SJCRH30 (cell line): ENCODE data around the gene GTF2IRD1. TPM values are rescaled to one million over a fixed set of nuclear protein-coding genes. Genes with fewer than 3 reads are reported as not detected.
"Not testable (repeated sequence)": the region's sequence is repeated elsewhere in the genome, so short reads cannot be mapped to it uniquely, and the experiment has no call there.

Experiments
- DNase-seq, 2 experiments: peaks; one replicate each; pipeline ENCODE4 v3.0.0-alpha.2; 2015 to 2020
- H3K27ac ChIP-seq: fragments of 250-450 bp; sonication (Bioruptor Pico); 2 replicates; pipeline ENCODE4 v1.5.1; 2020; ENCODE audit warnings: mild to moderate bottlenecking, moderate library complexity
- H3K27me3 ChIP-seq: fragments of 250-450 bp; sonication (Bioruptor Pico); 2 replicates; pipeline ENCODE4 v1.5.1; 2020; ENCODE audit warnings: mild to moderate bottlenecking, moderate library complexity
- H3K36me3 ChIP-seq: fragments of 250-450 bp; sonication (Bioruptor Pico); 2 replicates; pipeline ENCODE4 v1.5.1; 2020; ENCODE audit warnings: mild to moderate bottlenecking, moderate library complexity
- H3K4me1 ChIP-seq: fragments of 250-450 bp; sonication (Bioruptor Pico); 2 replicates; pipeline ENCODE4 v1.5.1; 2020; ENCODE audit warnings: mild to moderate bottlenecking, moderate library complexity
- H3K4me3 ChIP-seq: fragments of 250-450 bp; sonication (Bioruptor Pico); 2 replicates; pipeline ENCODE4 v1.5.1; 2020; ENCODE audit warnings: mild to moderate bottlenecking, moderate library complexity
- H3K9me3 ChIP-seq: fragments of 250-450 bp; sonication (Bioruptor Pico); replicated peaks from 2 replicates; pipeline ENCODE4 v1.5.1; 2020; ENCODE audit warnings: mild to moderate bottlenecking, moderate library complexity
- total RNA-seq: library from RNA; depleted of rRNA; stranded (reverse); fragments of >200 nt; shearing (Covaris generic); gene quantifications from 2 replicates; pipeline ENCODE4 v1.2.3, GENCODE V29; 2014

The GTF2IRD1 gene
- total RNA-seq, 1 experiment from 2014 or later = 49.3 TPM

- DNase-seq = no peak
- H3K4me1 ChIP-seq = peaks cover 8% of the 10 kb centered on the region; the same call in 1 of the 2 replicates
- H3K36me3 ChIP-seq = no peaks in the 10 kb centered on the region
- no peak overlapping the region for H3K27ac ChIP-seq
- H3K4me3 ChIP-seq = no peak overlapping the region
- no peaks in the 10 kb centered on the region for H3K27me3 ChIP-seq
- H3K9me3 ChIP-seq = no peaks in the 10 kb centered on the region
Observed at GRCh38 chr7:74418538-74418937, 35.2 kb upstream of the GTF2IRD1 start.

- not testable (repeated sequence) for H3K4me3 ChIP-seq, H3K4me1 ChIP-seq, H3K36me3 ChIP-seq, H3K27ac ChIP-seq, DNase-seq, H3K9me3 ChIP-seq, H3K27me3 ChIP-seq
Observed at GRCh38 chr7:74419232-74419631, 34.5 kb upstream of the GTF2IRD1 start.

DNA sequence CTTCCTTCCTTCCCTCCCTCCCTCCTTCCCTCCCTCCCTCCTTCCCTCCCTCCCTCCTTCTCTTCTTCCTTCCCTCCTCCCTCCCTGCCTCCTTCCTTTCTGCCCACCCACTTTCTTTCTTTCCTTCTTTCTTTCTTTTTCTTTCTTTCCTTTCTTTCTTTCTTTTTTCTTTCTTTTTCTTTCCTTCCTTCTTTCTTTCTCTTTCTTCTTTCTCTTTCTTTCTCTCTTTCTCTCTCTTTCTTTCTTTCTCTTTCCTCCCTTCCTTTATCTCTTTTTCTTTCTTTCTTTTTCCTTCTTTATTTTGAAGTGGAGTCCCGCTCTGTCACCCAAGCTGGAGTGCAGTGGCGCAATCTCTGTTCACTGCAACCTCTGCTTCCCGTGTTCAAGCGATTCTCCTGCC, 33.7 kb upstream of the GTF2IRD1 start:
- Histone ChIP-seq H3K27ac (no peak overlapping the region), H3K4me3 (no peak overlapping the region), H3K36me3 (no peaks in the 10 kb centered on the region), H3K9me3 (no peaks in the 10 kb centered on the region), H3K4me1 (peaks cover 8% of the 10 kb centered on the region; the same call in 1 of the 2 replicates), H3K27me3 (no peaks in the 10 kb centered on the region)
- DNase-seq = no peak

GRCh38 chr7:74424291-74424880, 29.3 kb upstream of the GTF2IRD1 start:
- no peaks in the 10 kb centered on the region for H3K36me3 ChIP-seq
- H3K4me1 ChIP-seq = peaks cover 12% of the 10 kb centered on the region
- no peak overlapping the region for H3K27ac ChIP-seq
- no peaks in the 10 kb centered on the region for H3K9me3 ChIP-seq
- no peak for DNase-seq
- no peaks in the 10 kb centered on the region for H3K27me3 ChIP-seq
- H3K4me3 ChIP-seq = no peak overlapping the region

DNA sequence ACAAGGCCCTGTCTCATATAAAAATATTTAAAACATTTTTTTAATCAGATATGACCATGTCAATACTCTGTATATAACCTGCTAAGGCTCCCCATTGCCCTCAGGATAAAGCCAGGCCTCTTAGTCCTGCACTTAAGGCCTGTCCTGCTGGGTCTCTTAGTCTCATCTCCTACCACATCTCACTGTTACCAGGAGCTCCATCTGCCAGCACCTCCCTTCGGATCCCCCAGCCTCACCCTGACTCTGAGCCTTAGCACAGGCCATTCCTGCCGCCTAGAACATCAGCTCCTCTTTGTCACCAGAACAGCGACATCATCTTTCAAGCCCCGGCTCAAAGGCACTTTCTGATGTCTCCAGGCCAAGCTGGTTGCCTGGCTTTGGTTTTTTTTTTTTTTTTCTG, 25.7 kb upstream of the GTF2IRD1 start:
- Histone ChIP-seq H3K27ac (no peak overlapping the region), H3K9me3 (no peaks in the 10 kb centered on the region), H3K4me3 (no peak overlapping the region), H3K27me3 (no peaks in the 10 kb centered on the region), H3K4me1 (peaks cover 26% of the 10 kb centered on the region), H3K36me3 (no peaks in the 10 kb centered on the region)
- peak in 1 of 2 experiments; percentile 37 for DNase-seq

- Histone ChIP-seq H3K4me3 (peak overlapping the region; percentile 5; the same call in 1 of the 2 replicates), H3K27ac (peak overlapping the region; percentile 17; the same call in 1 of the 2 replicates), H3K4me1 (peaks cover 26% of the 10 kb centered on the region), H3K27me3 (no peaks in the 10 kb centered on the region), H3K36me3 (no peaks in the 10 kb centered on the region), H3K9me3 (no peaks in the 10 kb centered on the region)
- peak; percentile 70 for DNase-seq
Observed at GRCh38 chr7:74429153-74429747, 24.5 kb upstream of the GTF2IRD1 start.

DNA sequence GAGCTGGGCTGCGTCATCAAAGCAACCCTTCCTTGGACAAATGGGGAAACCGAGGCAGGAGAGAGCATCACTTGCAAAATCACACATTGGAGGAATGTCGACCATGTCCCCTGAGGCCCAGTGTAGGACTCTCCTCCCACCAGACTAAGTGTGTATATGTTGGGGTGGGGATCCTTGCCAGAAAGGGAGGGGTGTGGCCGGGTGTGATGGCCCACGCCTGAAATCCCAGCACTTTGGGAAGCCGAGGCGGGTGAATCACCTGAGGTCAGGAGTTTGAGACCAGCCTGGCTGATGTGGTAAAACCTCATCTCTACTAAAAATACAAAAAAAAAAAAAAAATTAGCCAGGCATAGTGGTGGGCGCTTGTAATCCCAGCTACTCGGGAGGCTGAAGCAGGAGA, 23.3 kb upstream of the GTF2IRD1 start:
- H3K27me3 ChIP-seq, DNase-seq: not testable (repeated sequence)

DNA sequence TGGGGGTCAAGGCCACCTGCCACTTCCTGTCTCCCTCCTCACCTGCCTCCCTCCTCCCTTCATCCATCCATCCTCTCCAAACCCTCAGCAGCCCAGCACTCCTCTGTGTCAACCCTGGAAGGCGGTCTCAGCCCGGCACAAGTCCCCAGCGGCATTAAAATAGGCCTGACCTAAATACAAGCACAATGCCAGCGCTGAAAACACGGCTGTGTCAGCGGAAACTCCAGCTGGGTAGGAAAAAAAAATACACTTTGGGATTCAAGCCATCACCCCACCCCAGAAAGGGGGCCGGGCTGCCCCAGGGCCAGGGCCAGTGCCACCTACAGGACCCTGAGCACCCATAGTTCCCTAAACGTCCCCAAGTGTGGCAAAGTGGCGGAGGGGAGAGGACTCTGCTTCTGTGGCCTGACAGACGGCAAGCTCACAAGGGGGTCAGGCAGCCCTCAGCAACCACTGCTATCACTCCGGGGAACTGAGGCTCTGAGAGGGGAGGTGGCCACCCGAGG, 22.7 kb upstream of the GTF2IRD1 start:
- no peaks in the 10 kb centered on the region for H3K9me3 ChIP-seq
- H3K4me3 ChIP-seq = no peak overlapping the region
- DNase-seq = peak in 1 of 2 experiments; percentile 55
- no peak overlapping the region; the same call in 1 of the 2 replicates for H3K27ac ChIP-seq
- H3K36me3 ChIP-seq = no peaks in the 10 kb centered on the region
- no peaks in the 10 kb centered on the region for H3K27me3 ChIP-seq
- H3K4me1 ChIP-seq = peaks cover 26% of the 10 kb centered on the region

More for the DNA sequence above, 23.3 kb upstream of the GTF2IRD1 start:
- not testable (repeated sequence) for H3K27ac ChIP-seq, H3K4me3 ChIP-seq, H3K36me3 ChIP-seq, H3K9me3 ChIP-seq
- peaks cover 26% of the 10 kb centered on the region for H3K4me1 ChIP-seq

DNA sequence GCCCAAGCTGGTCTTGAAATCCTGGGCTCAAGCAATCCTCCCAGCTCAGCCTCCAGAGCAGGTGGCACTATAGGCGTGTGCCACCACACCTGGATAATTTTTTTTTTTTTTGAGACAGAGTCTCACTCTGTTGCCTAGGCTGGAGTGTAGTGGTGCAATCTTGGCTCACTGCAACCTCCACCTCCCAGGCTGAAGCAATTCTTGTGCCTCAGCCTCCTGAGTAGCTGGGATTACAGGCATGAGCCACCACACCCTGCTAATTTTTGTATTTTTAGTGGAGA, 16.5 kb upstream of the GTF2IRD1 start:
- not testable (repeated sequence) for H3K36me3 ChIP-seq, H3K27ac ChIP-seq, H3K9me3 ChIP-seq, H3K27me3 ChIP-seq, DNase-seq, H3K4me3 ChIP-seq
- H3K4me1 ChIP-seq = peaks cover 21% of the 10 kb centered on the region; the same call in 1 of the 2 replicates

DNA sequence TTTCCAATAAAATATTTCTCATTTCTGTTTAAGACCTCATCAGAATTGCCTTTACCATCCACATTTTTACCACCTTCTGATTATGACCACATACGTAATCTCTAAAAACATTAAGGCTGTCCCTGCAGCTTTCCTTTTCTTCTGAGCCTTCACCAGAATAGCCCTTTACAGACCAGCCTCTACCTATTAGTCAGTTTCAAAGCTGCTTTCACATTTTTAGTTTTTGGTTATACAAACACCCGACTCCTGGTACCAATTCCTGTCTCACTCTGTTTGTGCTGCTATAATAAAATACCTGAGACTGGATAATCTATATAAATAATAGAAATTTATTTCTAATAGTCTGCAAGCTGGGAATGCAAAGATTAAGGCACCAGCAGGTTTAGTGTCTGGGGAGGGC, 15.4 kb upstream of the GTF2IRD1 start:
- Histone ChIP-seq H3K9me3 (peaks cover 6% of the 10 kb centered on the region), H3K36me3 (no peaks in the 10 kb centered on the region), H3K4me1 (peaks cover 27% of the 10 kb centered on the region; the same call in 1 of the 2 replicates), H3K27ac (no peak overlapping the region), H3K4me3 (no peak overlapping the region), H3K27me3 (no peaks in the 10 kb centered on the region)
- DNase-seq = no peak

GRCh38 chr7:74439541-74439940, 14.2 kb upstream of the GTF2IRD1 start:
- H3K27ac ChIP-seq = no peak overlapping the region
- no peaks in the 10 kb centered on the region for H3K27me3 ChIP-seq
- H3K9me3 ChIP-seq = peaks cover 6% of the 10 kb centered on the region
- peaks cover 36% of the 10 kb centered on the region; the same call in 1 of the 2 replicates for H3K4me1 ChIP-seq
- no peak for DNase-seq
- no peak overlapping the region for H3K4me3 ChIP-seq
- no peaks in the 10 kb centered on the region for H3K36me3 ChIP-seq

- H3K36me3 ChIP-seq, H3K4me3 ChIP-seq, H3K27me3 ChIP-seq, H3K9me3 ChIP-seq, DNase-seq: not testable (repeated sequence)
- H3K4me1 ChIP-seq = peaks cover 36% of the 10 kb centered on the region; the same call in 1 of the 2 replicates
- H3K27ac ChIP-seq = peak overlapping the region; percentile 99
Observed at GRCh38 chr7:74440143-74440542, 13.6 kb upstream of the GTF2IRD1 start.

GRCh38 chr7:74441801-74442200, 11.9 kb upstream of the GTF2IRD1 start:
- Histone ChIP-seq H3K36me3 (no peaks in the 10 kb centered on the region), H3K9me3 (peaks cover 6% of the 10 kb centered on the region), H3K27ac (peak overlapping the region; percentile 99), H3K4me1 (peaks cover 36% of the 10 kb centered on the region; the same call in 1 of the 2 replicates), H3K4me3 (no peak overlapping the region; the same call in 1 of the 2 replicates), H3K27me3 (no peaks in the 10 kb centered on the region)
- DNase-seq = peak; percentile 94 to 96

DNA sequence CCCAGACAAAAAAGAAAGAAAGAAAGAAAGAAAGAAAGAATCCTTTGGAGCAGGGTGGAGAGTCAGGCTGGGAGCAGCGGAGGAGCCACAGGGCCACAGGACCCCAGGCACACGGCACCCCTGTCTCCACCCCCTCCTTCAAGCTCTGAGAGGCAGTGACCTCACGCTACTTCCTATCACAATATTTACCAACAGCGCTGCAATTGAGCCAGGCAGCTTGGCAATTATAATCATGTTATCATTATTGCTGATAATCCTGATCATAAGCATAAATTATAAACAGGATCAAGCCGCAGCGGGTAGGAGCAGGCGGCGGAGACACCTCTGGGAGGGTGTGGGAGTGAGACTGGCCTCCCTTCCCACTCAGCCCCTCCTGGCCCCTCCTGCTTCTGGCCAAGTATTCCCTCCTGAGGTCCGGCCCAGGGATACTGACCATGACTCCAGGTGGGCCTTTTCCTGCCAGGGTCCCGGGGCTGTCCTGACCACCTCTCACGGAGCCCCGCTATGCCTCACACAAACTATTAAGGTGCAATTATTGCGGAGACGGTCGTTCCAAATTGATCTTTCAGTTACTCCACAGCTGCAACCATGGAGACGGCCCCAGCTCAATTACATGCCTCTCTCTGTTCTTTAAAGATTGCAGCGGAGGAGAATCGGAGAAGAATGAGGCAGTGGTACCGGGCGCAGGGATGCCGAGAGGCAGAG, 10.0 kb upstream of the GTF2IRD1 start:
- peak overlapping the region; percentile 99 for H3K27ac ChIP-seq
- DNase-seq = peak; percentile 48 to 61
- H3K27me3 ChIP-seq = no peaks in the 10 kb centered on the region
- H3K4me3 ChIP-seq = peak overlapping the region; percentile 44
- H3K36me3 ChIP-seq = no peaks in the 10 kb centered on the region
- H3K4me1 ChIP-seq = peaks cover 36% of the 10 kb centered on the region; the same call in 1 of the 2 replicates
- peaks cover under 1% of the 10 kb centered on the region for H3K9me3 ChIP-seq

DNA sequence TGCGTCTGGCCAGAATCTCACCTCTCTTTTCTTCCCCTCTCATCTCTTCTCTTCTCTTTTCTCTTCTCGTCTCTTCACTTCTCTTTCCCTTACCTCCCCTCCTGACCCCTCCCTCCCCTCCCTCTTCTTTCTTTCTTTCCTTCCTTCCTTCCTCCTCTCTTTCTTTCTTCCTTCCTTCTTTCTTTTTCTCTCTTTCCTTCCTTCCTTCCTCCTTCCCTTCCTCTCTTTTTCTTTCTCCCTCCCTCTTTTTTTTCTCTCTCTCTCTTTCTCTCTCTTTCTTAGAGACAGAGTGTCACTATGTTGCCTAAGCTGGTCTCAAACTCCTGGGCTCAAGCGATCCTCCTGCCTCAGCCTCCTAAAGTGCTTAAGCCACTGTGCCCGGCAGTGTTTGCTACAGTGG, 4.6 kb upstream of the GTF2IRD1 start:
- Histone ChIP-seq H3K36me3 (no peaks in the 10 kb centered on the region), H3K4me1 (peaks cover 1% of the 10 kb centered on the region; the same call in 1 of the 2 replicates), H3K27ac (no peak overlapping the region), H3K9me3 (no peaks in the 10 kb centered on the region), H3K27me3 (no peaks in the 10 kb centered on the region), H3K4me3 (no peak overlapping the region)
- no peak for DNase-seq
